GM21528 (cell line): ENCODE measurements around the gene VPS41.
"Not testable (repeated sequence)": the region's sequence is repeated elsewhere in the genome, so short reads cannot be mapped to it uniquely, and the experiment has no call there.

ENCODE experiments used
- ATAC-seq: cut with Tn5 transposase; IDR thresholded peaks from one replicate; pipeline ENCODE4 v1.9.1; 2021; ENCODE audit warnings: mild to moderate bottlenecking, moderate library complexity; ENCODE audit not compliant: unreplicated experiment, low FRiP score

The VPS41 gene

GRCh38 chr7:38908759-38909335 is at the start of gene VPS41:
VPS41 (minus strand) TSS chr7:38909191; CDS start chr7:38909174, 17 bp downstream.
- peak; percentile 94 for ATAC-seq

DNA sequence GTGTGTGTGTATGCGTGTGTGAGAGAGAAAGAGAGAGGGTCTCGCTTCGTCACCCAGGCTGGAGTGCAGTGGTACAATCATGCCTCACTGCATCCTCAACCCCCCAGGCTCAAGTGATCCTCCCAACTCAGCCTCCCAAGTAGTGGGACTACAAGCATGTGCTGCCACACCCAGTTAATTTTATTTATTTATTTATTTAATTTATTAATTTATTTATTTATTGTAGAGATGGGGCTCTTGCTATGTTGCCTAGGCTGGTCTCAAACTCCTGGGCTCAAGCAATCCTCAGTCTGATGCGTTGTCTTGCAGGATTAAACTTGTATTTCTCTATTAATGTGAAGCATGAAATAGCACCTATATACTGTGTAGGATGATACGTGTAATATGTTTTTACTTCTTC is 46.9 kb upstream of the VPS41 start:
- no peak for ATAC-seq

GRCh38 chr7:38953971-38954370 is 45.0 kb upstream of the VPS41 start:
- ATAC-seq: no peak

- ATAC-seq: no peak
Measured at GRCh38 chr7:38953227-38953626, 44.2 kb upstream of the VPS41 start.

GRCh38 chr7:38951213-38951612 is 42.2 kb upstream of the VPS41 start:
- no peak for ATAC-seq

DNA sequence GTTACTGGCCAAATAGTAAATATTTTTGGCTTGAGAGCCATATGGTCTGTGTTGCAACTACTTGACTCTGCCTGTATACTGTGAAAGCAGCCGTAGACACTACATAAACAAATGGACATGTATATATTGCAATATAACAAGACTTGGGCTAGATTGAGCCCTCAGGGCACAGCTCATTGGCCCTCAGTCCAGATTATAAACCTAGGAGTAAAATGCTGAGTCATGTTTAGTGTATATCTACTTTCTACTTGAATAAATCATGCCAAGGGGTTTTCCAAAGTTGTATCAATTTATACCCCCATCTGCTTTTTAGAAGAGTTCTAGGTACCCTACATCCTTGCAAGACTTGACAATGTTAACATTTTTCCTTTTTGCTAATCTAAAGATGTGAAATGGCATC is 41.3 kb upstream of the VPS41 start:
- ATAC-seq: no peak

GRCh38 chr7:38947541-38947940 is 38.5 kb upstream of the VPS41 start:
- not testable (repeated sequence) for ATAC-seq

GRCh38 chr7:38942431-38943051 is 33.5 kb upstream of the VPS41 start:
- ATAC-seq: no peak

DNA sequence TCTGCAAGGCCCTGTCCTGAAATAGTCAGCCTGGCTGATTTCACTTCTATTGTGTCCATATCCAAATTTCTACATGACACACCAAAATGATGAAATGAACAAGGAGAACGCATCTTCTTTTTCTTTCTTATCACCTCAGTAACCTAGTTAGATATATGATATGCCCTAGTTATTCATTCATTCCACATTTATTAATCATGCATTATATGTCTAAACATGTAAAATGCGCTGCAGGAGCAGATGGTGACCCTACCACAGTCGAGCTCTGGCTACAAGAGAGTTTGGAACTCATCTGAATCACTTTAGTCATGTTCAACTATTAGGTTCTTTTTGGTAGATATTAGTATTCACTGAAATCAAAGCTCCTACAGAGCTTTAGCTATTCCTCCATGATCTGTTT is 31.8 kb upstream of the VPS41 start:
- no peak for ATAC-seq

DNA sequence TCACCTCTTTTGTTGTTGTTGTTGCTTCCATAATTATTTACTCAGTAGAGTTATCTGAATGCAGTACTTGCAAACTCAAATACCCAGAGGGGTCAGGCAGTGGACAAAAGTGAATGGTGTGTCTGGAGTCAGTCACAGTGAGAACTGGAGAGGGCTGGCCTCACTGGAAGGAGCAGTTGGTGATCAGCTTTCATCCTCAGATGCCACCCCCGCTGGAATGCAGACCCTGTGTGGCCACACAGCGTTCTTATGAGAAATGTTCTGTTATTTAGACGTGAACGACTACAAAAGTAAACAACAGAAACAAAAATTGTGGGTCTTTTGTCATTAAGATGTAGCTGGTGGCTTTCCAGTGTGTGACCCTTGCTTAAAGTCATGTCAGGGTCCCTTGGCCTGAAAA is 29.6 kb upstream of the VPS41 start:
- no peak for ATAC-seq

DNA sequence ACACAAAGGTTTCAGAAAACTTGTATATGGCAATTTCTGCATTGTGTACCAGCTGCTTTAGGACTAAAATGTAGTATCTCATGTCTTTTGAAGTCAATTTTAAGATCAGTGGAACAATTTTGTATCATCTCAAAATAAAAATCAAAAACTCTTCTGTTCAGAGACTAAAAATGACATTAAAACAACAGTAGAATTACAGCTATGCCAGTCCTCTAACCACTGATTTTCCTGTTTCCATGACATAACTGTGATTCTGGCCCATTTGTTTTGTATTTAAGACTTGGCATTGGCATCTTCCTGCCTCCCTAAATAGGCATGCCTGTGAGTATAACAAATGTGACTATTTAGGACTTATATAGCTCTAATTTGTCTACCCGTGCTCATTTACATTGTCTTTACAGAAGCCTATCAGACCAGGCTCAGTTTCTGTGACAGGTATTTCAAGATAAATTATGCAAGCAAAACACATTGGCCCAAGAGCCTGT is 29.1 kb upstream of the VPS41 start:
- no peak for ATAC-seq

DNA sequence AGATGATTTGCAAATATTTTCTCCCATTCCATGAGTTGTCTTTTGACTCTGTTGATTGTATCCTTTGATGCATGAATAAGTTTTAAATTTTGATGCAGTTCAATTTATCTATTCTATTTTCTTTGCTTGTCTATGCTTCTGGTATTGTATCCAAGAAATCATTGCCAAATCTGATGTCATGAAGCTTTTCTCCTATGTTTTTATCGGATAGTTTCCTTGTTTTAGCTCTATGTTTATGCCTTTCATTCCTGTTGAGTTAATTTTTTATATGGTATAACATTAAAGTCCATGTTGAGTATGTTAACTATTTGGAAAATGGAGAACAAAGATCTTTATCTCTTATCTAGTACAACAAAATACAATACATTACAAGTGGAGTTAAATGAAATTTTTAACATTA is 27.6 kb upstream of the VPS41 start:
- ATAC-seq: no peak

DNA sequence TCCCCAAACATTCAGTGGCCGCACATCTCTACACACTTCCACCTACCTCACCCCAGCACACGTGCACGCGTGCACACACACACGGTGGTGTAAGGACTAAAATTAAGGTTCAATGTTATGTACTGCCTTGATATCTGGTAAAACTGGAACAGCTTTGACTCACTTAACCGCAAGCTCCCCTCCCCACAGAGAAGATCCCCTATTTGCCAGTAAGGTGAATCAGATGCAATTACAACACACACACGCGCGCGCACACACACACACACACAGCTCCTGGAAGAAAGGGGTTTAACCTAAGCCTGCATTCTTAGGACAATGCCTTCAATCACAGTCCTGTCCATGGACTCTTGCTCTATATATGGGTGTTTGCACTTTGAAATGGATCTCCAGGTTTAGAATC is 25.5 kb upstream of the VPS41 start:
- no peak for ATAC-seq

- ATAC-seq: no peak
Measured at GRCh38 chr7:38934051-38934450, 25.1 kb upstream of the VPS41 start.

GRCh38 chr7:38932509-38933168 is 23.6 kb upstream of the VPS41 start:
- ATAC-seq: peak; percentile 93

DNA sequence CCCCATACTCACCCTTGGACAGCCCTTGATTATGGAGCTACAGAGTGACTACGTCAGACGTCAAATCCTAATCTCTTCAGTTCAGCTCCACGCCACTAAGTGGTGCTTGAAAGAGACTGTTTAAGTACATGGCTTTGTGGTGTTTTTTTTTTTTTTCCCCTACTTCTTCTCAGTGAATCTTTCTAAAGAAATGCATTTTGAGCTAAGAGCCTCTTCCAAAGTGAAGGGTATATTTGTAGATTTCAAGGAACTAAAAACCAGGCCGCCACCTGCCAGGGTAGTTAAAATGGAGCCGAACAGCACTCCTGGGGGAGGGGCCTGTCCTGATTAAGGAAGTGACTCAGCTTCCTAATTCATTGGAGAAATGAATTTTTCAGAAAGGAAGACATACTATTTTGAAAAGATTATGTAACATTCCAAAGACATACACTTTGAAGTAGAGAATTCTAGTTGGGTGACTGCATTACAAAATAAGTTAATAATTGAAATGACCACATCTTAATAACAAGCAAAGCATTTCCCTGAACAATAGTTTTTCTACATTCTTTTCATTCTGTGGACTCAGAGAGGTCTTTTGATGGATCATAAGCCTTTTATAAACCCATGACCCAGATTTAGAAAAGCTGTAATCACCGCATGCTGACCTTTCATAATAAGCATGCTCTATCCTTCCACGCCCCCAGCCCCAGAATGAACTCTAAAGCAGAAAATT is 20.6 kb upstream of the VPS41 start:
- ATAC-seq: no peak

GRCh38 chr7:38928506-38928905 is 19.5 kb upstream of the VPS41 start:
- no peak for ATAC-seq

DNA sequence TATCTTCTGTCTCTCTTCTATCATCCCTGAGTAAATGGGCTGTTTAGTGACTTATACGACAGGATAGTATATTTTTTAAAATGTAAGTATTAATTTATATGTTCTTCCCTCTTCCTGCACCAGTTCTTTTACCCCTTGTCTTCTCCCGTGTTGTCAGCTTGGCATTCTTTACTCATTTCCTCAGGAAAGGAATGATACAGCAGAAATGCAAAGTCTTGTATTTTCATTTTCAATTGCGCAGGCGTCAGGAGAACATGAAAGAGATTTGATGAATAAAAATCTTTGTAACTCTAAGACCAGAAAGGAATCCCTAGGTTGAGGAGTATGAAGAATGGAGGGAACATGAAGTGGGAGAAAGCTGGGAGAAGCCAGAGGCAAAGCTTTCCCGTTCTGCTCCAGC is 18.8 kb upstream of the VPS41 start:
- no peak for ATAC-seq

- ATAC-seq: no peak
Measured at GRCh38 chr7:38920731-38921130, 11.7 kb upstream of the VPS41 start.

DNA sequence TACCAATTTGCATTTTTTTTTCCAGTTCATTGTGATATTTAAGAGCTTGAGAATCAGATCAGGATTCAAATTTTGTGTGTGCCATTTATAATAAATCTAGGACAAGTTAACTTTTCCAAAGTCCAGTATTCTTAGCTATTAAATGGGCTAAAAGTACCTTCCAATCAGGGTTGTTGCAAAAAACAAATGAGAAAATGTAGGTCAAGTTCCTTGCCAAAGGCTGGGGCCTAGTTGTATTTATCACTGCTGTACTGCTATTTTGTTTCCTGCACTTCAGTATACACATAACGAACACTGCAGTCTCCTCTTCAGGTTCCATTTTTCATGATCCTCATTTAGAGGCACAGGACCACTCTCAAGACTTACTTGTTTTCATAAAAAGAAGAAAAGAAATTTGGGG is 7.4 kb upstream of the VPS41 start:
- no peak for ATAC-seq

DNA sequence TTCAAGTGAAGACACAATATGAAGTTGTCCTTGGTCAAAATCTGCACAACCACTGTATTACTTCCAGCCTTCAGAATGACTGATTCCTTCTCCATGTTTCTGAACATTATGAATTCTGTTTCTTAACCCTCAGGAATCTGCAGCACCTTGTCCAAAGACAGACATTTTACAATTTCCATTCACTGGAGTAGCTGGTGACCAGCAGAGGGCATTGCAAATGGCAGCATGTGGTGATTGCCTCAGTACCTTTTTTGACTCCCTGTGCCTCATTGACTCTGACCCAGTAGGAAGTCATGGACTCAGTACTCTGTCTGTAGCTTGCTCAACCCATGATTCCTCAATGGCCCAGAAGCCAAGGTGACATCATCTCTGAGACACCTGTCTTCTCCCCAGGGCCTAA is 879 bp upstream of the VPS41 start:
- no peak for ATAC-seq
